DOHH2 (cell line): ENCODE data around the gene CLIC1.

Experiments used
- H3F3A ChIP-seq: fragments of 200-600 bp; sonication (generic), shearing (Covaris generic); 2 replicates; pipeline ENCODE4 v1.6.0; 2016; ENCODE audit warnings: antibody characterized with exemption, mild to moderate bottlenecking; ENCODE audit not compliant: control insufficient read depth, insufficient read depth
- H3K27ac ChIP-seq: fragments of 200-600 bp; sonication (generic); 2 replicates; pipeline ENCODE4 v1.5.1; 2014; ENCODE audit warnings: low read depth, mild to moderate bottlenecking, low read length, moderate library complexity
- H3K27me3 ChIP-seq: fragments of 200-600 bp; sonication (generic); 2 replicates; pipeline ENCODE4 v1.6.1; 2014; ENCODE audit warnings: mild to moderate bottlenecking, low read length, mixed read lengths; ENCODE audit not compliant: control insufficient read depth
- H3K36me3 ChIP-seq: fragments of 200-600 bp; sonication (generic); 2 replicates; pipeline ENCODE4 v1.6.1; 2014; ENCODE audit warnings: mild to moderate bottlenecking, low read length, moderate library complexity, mixed read lengths; ENCODE audit not compliant: control insufficient read depth
- H3K4me1 ChIP-seq: fragments of 200-600 bp; sonication (generic); 2 replicates; pipeline ENCODE4 v1.6.1; 2014; ENCODE audit warnings: mild to moderate bottlenecking, low read length, mixed read lengths; ENCODE audit not compliant: control insufficient read depth
- H3K4me2 ChIP-seq: fragments of 200-600 bp; sonication (generic); 2 replicates; pipeline ENCODE4 v1.6.0; 2014; ENCODE audit warnings: mild to moderate bottlenecking, low read length, moderate library complexity
- H3K4me3 ChIP-seq: fragments of 200-600 bp; sonication (generic); 2 replicates; pipeline ENCODE4 v1.5.1; 2014; ENCODE audit warnings: mild to moderate bottlenecking, low read length, mixed read lengths
- H3K79me2 ChIP-seq: fragments of 200-600 bp; sonication (generic); 2 replicates; pipeline ENCODE4 v1.6.1; 2014; ENCODE audit warnings: mild to moderate bottlenecking, low read length, mixed read lengths; ENCODE audit not compliant: control insufficient read depth
- H3K9me2 ChIP-seq: fragments of 200-600 bp; sonication (generic); replicated peaks from 2 replicates; pipeline ENCODE4 v1.6.1; 2014; ENCODE audit warnings: mild to moderate bottlenecking, low read length, mixed read lengths; ENCODE audit not compliant: control insufficient read depth
- H3K9me3 ChIP-seq: fragments of 200-600 bp; sonication (generic); 2 replicates; pipeline ENCODE4 v1.6.1; 2014; ENCODE audit warnings: antibody characterized with exemption, low read length, mixed read lengths; ENCODE audit not compliant: control insufficient read depth, insufficient read depth
- H4K20me1 ChIP-seq: fragments of 200-600 bp; sonication (generic); 2 replicates; pipeline ENCODE4 v1.6.0; 2014; ENCODE audit warnings: low read depth, mild to moderate bottlenecking, antibody characterized with exemption, low read length, moderate library complexity; ENCODE audit not compliant: control insufficient read depth, insufficient read depth
- CTCF ChIP-seq: fragments of 200-600 bp; sonication (generic); IDR thresholded peaks from one replicate; pipeline ENCODE4 v1.5.1; 2014; ENCODE audit warnings: antibody characterized with exemption, mild to moderate bottlenecking, low read depth, low read length; ENCODE audit not compliant: poor library complexity, severe bottlenecking
- EZH2phosphoT487 ChIP-seq: fragments of 200-600 bp; sonication (generic); IDR thresholded peaks from 2 replicates; pipeline ENCODE4 v1.6.1; 2017; ENCODE audit warnings: borderline replicate concordance, mild to moderate bottlenecking, antibody characterized with exemption, low read length, moderate library complexity, mixed read lengths

Gene CLIC1

DNA sequence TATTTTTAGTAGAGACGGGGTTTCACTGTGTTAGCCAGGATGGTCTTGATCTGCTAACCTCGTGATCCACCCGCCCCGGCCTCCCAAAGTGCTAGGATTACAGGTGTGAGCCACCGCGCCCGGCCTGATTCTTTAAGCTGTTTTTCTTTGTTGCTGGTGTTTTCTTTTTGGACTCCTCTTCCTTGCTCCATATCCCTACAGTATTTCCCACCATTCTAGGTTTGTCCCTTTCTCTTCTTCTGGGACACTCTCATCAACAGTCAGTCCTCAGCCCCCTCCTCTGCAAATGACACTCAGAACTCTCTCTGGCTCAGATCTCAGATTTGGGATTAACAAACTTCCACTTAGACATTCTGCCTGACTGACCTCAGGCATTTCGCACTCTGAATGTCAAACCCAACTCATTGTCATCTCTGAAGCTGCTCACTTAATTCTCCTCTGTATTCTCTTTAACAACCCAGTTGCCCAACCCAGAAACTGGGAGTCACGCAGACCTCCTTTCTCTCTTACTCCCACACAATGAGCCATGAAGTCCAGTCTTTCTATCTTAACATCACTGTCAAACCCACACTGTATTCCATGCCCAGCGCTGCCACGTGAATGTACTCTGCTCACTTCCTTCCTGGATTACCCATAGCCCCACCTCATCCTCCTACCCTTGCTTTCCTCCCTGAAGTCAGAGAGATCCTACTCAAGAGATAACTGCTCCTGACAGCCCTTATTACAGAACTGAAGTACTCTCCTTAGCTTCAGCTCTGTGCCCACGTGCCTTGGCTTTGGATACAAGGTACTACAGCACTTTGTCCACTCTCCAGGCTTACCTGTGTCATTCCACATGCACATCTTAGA lies 10.6 kb downstream of the CLIC1 start:
- H3K79me2 ChIP-seq, result no peaks in the 10 kb centered on the region
- no peaks in the 10 kb centered on the region for H3K9me2 ChIP-seq
- no peak overlapping the region for H3K27ac ChIP-seq
- peaks cover 41% of the 10 kb centered on the region for H3K4me1 ChIP-seq
- H3K4me3 ChIP-seq, result no peak overlapping the region
- H3K36me3 ChIP-seq, result peaks cover 29% of the 10 kb centered on the region
- peaks cover 8% of the 10 kb centered on the region; the same call in 1 of the 2 replicates for H3K27me3 ChIP-seq
- H3F3A ChIP-seq, result peaks cover 8% of the 10 kb centered on the region
- TF ChIP-seq CTCF (no peak), EZH2phosphoT487 (no peak)
- 0 out of 2 replicates have a peak, but pooled peaks cover 6% of the 10 kb centered on the region for H4K20me1 ChIP-seq
- no peaks in the 10 kb centered on the region for H3K9me3 ChIP-seq
- no peak overlapping the region for H3K4me2 ChIP-seq

GRCh38 chr6:31723980-31724691 lies 12.2 kb downstream of the CLIC1 start:
- Histone ChIP-seq H3K9me2 (no peaks in the 10 kb centered on the region), H3K9me3 (no peaks in the 10 kb centered on the region), H3K27ac (no peak overlapping the region), H3F3A (peaks cover 3% of the 10 kb centered on the region), H3K36me3 (peaks cover 22% of the 10 kb centered on the region), H3K4me3 (no peak overlapping the region), H3K4me2 (no peak overlapping the region), H3K79me2 (no peaks in the 10 kb centered on the region), H4K20me1 (0 out of 2 replicates have a peak, but pooled peaks cover 3% of the 10 kb centered on the region), H3K4me1 (peaks cover 25% of the 10 kb centered on the region), H3K27me3 (peaks cover 10% of the 10 kb centered on the region; the same call in 1 of the 2 replicates)
- TF ChIP-seq EZH2phosphoT487 (no peak), CTCF (no peak)

GRCh38 chr6:31723245-31723979 lies 12.9 kb downstream of the CLIC1 start, which contains the start of gene MPIG6B:
Gene MPIG6B (plus strand): TSS chr6:31723373. CDS start chr6:31723384, 11 bp downstream.
- H3K4me3 ChIP-seq, result no peak within 1 kb of the TSS
- H3K9me3 ChIP-seq, result no peaks in the 10 kb centered on the region
- H3F3A ChIP-seq, result peaks cover 3% of the 10 kb centered on the region
- H4K20me1 ChIP-seq, result no peaks in the 10 kb centered on the region
- H3K36me3 ChIP-seq, result peaks cover 16% of the 10 kb centered on the region
- TF ChIP-seq CTCF, result no peak
- TF ChIP-seq EZH2phosphoT487, result no peak
- no peak within 1 kb of the TSS for H3K27ac ChIP-seq
- H3K27me3 ChIP-seq, result peaks cover 10% of the 10 kb centered on the region; the same call in 1 of the 2 replicates
- H3K4me2 ChIP-seq, result no peak within 1 kb of the TSS
- H3K4me1 ChIP-seq, result peaks cover 18% of the 10 kb centered on the region
- H3K9me2 ChIP-seq, result no peaks in the 10 kb centered on the region
- no peaks in the 10 kb centered on the region for H3K79me2 ChIP-seq
